Upper lobe of left lung (tissue), 6 donors: ENCODE data around the gene PLIN4. TPM values are rescaled to one million over a fixed set of nuclear protein-coding genes. Genes with fewer than 3 reads are reported as not detected.

Experiments
- ATAC-seq, 2 donors: fragments of 200-7000 bp; cut with Tn5 transposase; one replicate each; pipeline ENCODE4 v1.9.1; 2022; ENCODE audit warnings: mild to moderate bottlenecking in 2 of 2, moderate library complexity in 2 of 2; ENCODE audit not compliant: low FRiP score in 2 of 2
- DNase-seq, 2 donors: peaks; one replicate each; pipeline ENCODE4 v3.0.0-alpha.2; 2019 to 2020
- H3K27ac ChIP-seq, 4 donors: fragments of 200-600 bp; sonication (generic); one replicate each; pipeline ENCODE4 v1.5.1; 2016 to 2019
- H3K27me3 ChIP-seq, 4 donors: fragments of 200-600 bp; sonication (generic); one replicate each; pipeline ENCODE4 v1.5.1; 2017 to 2019
- H3K36me3 ChIP-seq, 4 donors: fragments of 200-600 bp; sonication (generic); one replicate each; pipeline ENCODE4 v1.5.1; 2016 to 2019
- H3K4me1 ChIP-seq, 4 donors: fragments of 200-600 bp; sonication (generic); one replicate each; pipeline ENCODE4 v1.5.1; 2018 to 2019
- H3K4me3 ChIP-seq, 4 donors: fragments of 200-600 bp; sonication (generic); one replicate each; pipeline ENCODE4 v1.5.1; 2017 to 2019; ENCODE audit warnings: mild to moderate bottlenecking in 2 of 4, moderate library complexity in 1 of 4
- H3K9me3 ChIP-seq, 4 donors: fragments of 200-600 bp; sonication (generic); one replicate each; pipeline ENCODE4 v1.5.1; 2018 to 2019
- CTCF ChIP-seq, 6 experiments: fragments of 450-650 bp in 4 of 6; fragments of 200-600 bp in 2 of 6; sonication (generic) in 2 of 6; IDR thresholded peaks; one replicate each; pipeline ENCODE4 v1.5.1; 2016 to 2019; ENCODE audit warnings: antibody characterized with exemption in 6 of 6
- EP300 ChIP-seq, 4 donors: sonication (generic); formaldehyde crosslinking; IDR thresholded peaks; one replicate each; pipeline ENCODE4 v1.5.1; 2017; ENCODE audit warnings: antibody characterized with exemption in 4 of 4, control low read depth in 2 of 4
- POLR2A ChIP-seq, 4 donors: fragments of 450-650 bp; IDR thresholded peaks; one replicate each; pipeline ENCODE4 v1.5.1; 2016 to 2017; ENCODE audit warnings: antibody characterized with exemption in 4 of 4, mild to moderate bottlenecking in 2 of 4
- POLR2AphosphoS5 ChIP-seq, 2 donors: sonication (generic); formaldehyde crosslinking; IDR thresholded peaks; one replicate each; pipeline ENCODE4 v1.5.1; 2017; ENCODE audit warnings: antibody characterized with exemption in 2 of 2
- WGBS, 2 donors: methylation state at CpG; one replicate each; pipeline ENCODE4 v1.1.5; 2017 to 2018; 5-methylcytosine and 5-hydroxymethylcytosine counted together
- total RNA-seq, 6 donors: library from RNA; depleted of rRNA in 4 of 6; stranded (reverse); fragments of >200 nt in 4 of 6; gene quantifications; one replicate each; pipeline versions ENCODE4 v1.1.0 to v1.2.1, GENCODE V29; 2016 to 2021
- donor health status: DM: no; HTN: no; CAD: no; lungs with moderate emphysema.
- donor health status: DM: no; HTN: yes; CAD: no; lungs with severe emphysema.

PLIN4 gene
- total RNA-seq, 6 donors from 2014 or later: 1.8 to 11.5 (median 3.8) TPM

DNA sequence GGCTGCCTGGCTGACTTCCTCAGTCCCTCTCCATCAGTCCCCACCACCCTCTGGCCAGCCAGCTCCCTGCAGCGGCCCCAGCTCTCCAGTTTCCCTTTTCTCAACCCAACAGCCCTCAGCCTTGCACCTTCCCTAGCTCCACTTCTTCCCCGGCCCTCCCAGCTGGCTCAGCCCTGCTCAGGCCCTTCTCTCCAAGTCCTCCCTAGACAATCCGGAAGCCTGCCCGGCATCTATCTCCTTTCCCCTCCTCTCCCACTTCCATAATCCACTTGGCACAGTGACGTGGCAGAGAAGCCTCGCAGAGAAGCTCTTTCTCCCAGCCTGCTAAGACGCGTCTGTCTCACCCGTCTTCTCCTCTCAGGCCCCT is 61.8 kb downstream of the PLIN4 start:
- Histone ChIP-seq H3K4me3 (peak overlapping the region; percentile 62 to 97 (median 75)), H3K4me1 (peaks cover 14 to 25% (median 17%) of the 10 kb centered on the region in 4 donors), H3K27me3 (no peaks in the 10 kb centered on the region), H3K36me3 (peaks cover 13 to 34% (median 29%) of the 10 kb centered on the region in 4 donors), H3K27ac (peak overlapping the region; percentile 77 to 90 (median 90)), H3K9me3 (no peaks in the 10 kb centered on the region)
- ATAC-seq (peak; percentile 3 to 36), DNase-seq (peak in 1 of 2 donors; percentile 55)
- 1 to 8% methylated on average over 9 of the region's 9 CpGs for WGBS, 2 donors
- TF ChIP-seq EP300 (IDR thresholded peaks at IDR 0.05) (no peak), CTCF (IDR thresholded peaks at IDR 0.05) (no peak), POLR2A (IDR thresholded peaks at IDR 0.05) (no peak), POLR2AphosphoS5 (IDR thresholded peaks at IDR 0.05) (no peak)

DNA sequence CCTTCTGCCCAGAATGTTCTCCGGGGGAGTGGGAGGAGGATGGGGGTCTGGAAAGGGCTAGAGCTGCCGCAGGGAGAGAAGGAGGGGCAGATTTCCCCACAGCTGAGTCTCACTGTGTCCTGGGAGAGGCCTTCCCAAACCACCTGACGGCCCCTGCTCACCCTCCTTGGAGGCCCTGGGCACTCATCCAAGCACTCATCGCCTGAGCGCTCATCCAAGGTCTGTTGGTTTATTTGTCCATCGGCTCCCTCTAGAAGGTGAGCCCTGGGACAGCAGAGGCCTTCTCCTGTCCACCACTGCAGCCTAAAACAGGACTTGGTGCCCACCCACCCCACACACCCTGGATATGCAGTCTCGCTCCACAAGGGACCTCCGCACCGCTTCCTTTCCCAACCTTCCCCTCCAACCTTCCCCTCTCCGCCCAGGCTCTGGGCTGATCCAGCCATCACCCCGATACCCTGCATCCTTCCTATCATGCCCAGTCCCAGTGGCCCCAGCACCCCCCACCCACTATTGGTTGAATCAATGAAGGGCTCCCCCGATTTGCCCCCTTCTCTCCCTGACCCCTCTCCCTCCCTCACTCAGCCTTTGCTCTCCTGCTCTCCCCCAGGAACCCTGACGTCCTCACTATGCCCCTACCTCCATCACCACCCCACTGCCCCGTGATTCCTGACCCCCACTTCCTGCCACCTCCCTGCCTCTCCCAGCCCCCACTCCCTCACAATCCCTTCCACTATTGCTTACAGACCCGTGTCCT is 62.4 kb downstream of the PLIN4 start:
- Histone ChIP-seq H3K36me3 (peaks cover 15 to 39% (median 34%) of the 10 kb centered on the region in 4 donors), H3K4me3 (peak overlapping the region in 3 of 4 donors; percentile 62 to 80 (median 70)), H3K4me1 (peaks cover 14 to 25% (median 17%) of the 10 kb centered on the region in 4 donors), H3K27ac (peak overlapping the region; percentile 77 to 90 (median 90)), H3K9me3 (no peaks in the 10 kb centered on the region), H3K27me3 (no peaks in the 10 kb centered on the region)
- 43 to 48% methylated on average over 10 to 15 of the region's 15 CpGs for WGBS, 2 donors
- TF ChIP-seq CTCF (IDR thresholded peaks at IDR 0.05): no peak
- DNase-seq: peak in 1 of 2 donors; percentile 62
- ATAC-seq: peak; percentile 0 to 2

DNA sequence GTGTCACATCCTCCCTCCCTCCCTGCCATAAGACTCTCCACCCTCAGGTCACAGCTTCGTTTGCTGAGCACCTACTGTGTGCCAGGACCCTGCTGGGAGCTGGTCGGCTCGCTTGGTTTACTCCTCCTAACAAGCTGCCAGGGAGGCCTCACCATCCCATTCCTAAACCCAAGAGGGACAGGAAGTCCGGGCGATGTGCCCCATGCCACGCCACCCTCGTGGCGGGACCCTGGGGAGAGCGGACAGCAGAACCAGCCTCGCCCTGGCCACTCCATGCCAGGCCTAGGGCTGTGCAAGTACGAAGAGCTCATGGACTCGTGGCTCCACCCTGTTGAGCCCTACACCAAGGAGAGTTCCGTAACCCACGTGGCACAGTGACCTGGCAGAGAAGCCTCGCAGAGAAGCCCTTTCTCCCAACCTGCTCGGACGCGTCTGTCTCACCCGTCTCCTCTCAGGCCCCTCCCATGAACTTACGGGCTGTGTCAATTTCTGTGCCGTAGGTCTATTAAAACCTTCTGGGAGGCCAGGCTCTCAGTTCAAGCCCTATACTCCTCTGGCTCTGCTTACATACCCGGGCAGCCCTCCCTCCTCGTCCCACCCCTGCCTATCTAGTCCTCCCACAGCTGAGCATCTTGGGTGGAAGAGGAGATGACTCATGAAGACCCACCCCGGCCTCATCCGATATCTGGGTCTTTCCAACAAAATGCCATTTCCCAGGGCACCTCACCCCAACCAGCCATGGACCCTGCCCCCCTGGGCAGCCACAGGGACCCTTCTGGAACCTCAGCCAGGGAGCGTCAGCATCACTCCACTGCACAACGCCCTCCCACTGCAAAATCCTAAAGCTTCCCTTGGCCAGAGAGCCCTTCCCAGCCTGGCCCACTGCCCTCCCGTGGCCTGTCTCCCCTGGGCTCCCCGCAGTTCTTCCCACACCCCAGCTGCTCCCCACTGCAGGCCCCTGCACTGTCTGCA is 63.3 kb downstream of the PLIN4 start:
- TF ChIP-seq POLR2AphosphoS5 (IDR thresholded peaks at IDR 0.05) (no peak), POLR2A (IDR thresholded peaks at IDR 0.05) (no peak), EP300 (IDR thresholded peaks at IDR 0.05) (no peak), CTCF (IDR thresholded peaks at IDR 0.05) (no peak)
- Histone ChIP-seq H3K36me3 (peaks cover 15 to 48% (median 39%) of the 10 kb centered on the region in 4 donors), H3K4me3 (no peak overlapping the region), H3K9me3 (no peaks in the 10 kb centered on the region), H3K27ac (peak overlapping the region; percentile 40 to 90 (median 90)), H3K4me1 (peaks cover 14 to 25% (median 17%) of the 10 kb centered on the region in 4 donors), H3K27me3 (no peaks in the 10 kb centered on the region)
- DNase-seq: peak in 1 of 2 donors; percentile 73
- 70 to 76% methylated on average over 21 to 29 of the region's 29 CpGs for WGBS, 2 donors
- peak; percentile 3 to 59 for ATAC-seq

DNA sequence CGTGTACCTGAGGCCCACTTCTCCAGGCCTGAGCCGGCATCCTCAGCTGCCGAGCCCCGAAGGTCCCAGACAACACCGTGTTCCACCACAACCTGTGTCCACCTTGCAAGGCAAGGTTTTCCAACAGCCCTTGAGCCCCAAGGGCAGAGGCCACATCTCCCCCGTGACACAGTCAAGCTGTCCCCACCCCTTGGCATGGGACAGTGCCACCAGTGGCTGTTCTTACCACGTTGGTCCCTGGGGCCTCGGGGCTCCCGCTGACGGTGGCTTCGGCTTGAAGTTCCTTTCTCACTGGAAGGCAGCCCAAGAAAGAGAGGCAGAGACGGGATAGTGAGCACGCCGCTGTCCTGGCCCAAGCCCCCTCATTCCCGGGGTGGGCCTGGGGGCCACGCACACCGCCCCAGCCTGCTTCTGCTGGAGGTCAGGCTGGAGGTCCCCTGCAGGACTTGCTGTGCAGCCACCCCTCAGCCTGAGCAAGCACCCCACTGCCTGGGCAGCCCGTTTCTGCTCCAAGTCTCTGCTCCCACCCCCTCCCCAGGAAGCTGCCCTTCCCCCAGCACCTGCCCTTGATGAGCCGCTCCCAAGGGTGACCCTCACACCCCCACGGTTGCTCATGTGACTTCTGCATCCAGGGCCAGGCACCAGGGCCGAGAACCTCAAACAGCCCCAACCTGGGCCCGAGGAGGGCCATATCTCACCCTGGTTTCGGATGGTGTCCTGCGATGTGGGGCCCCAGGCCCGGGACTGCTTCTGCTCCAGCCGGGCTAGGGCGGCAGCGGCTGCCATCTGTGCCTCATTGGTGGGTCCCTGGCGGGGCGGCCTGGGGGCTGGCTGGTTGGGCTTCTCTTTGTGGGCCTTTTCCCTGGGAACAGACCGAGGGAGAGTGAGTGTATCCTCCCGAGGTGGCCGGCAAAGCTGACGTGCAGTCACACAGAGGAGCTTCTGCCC is 64.8 kb downstream of the PLIN4 start:
- no peak for TF ChIP-seq POLR2A (IDR thresholded peaks at IDR 0.05)
- no peak for TF ChIP-seq CTCF (IDR thresholded peaks at IDR 0.05)
- no peak for TF ChIP-seq POLR2AphosphoS5 (IDR thresholded peaks at IDR 0.05)
- TF ChIP-seq EP300 (IDR thresholded peaks at IDR 0.05): no peak
- ATAC-seq: no peak
- H3K27ac ChIP-seq: no peak overlapping the region
- H3K36me3 ChIP-seq: peaks cover 20 to 63% (median 54%) of the 10 kb centered on the region in 4 donors
- DNase-seq: peak in 1 of 2 donors; percentile 73
- no peaks in the 10 kb centered on the region for H3K27me3 ChIP-seq
- WGBS, 2 donors: 75 to 90% methylated on average over 8 to 16 of the region's 34 CpGs
- H3K4me1 ChIP-seq: peaks cover 14 to 25% (median 17%) of the 10 kb centered on the region in 4 donors
- H3K9me3 ChIP-seq: no peaks in the 10 kb centered on the region
- no peak overlapping the region for H3K4me3 ChIP-seq
